Neuronal stem cell (in vitro differentiated cells): ENCODE measurements around the gene CIAO2A.

ENCODE experiments used
- DNase-seq: peaks from one replicate; pipeline ENCODE4 v3.0.0-alpha.2; 2013; ENCODE audit warnings: low spot score
- H2AFZ ChIP-seq: one replicate; pipeline ENCODE4 v1.6.1; 2013; ENCODE audit warnings: mild to moderate bottlenecking, low read length, inconsistent platforms
- H2AK5ac ChIP-seq: 2 replicates; pipeline ENCODE4 v1.6.1; 2013; ENCODE audit warnings: low read depth, mild to moderate bottlenecking, inconsistent platforms, low read length, moderate library complexity, mixed read lengths
- H2BK120ac ChIP-seq: 2 replicates; pipeline ENCODE4 v1.6.1; 2013; ENCODE audit warnings: low read depth, mild to moderate bottlenecking, inconsistent platforms, low read length, moderate library complexity, mixed read lengths
- H2BK12ac ChIP-seq: one replicate; pipeline ENCODE4 v1.6.1; 2013; ENCODE audit warnings: low read length, inconsistent platforms
- H2BK15ac ChIP-seq: 2 replicates; pipeline ENCODE4 v1.6.1; 2013; ENCODE audit warnings: mild to moderate bottlenecking, low read length, inconsistent platforms, mixed read lengths
- H2BK5ac ChIP-seq: one replicate; pipeline ENCODE4 v1.6.1; 2013; ENCODE audit warnings: inconsistent platforms, mild to moderate bottlenecking, low read length, moderate library complexity
- H3K14ac ChIP-seq: one replicate; pipeline ENCODE4 v1.6.1; 2013; ENCODE audit warnings: low read length, inconsistent platforms
- H3K18ac ChIP-seq: 2 replicates; pipeline ENCODE4 v1.6.1; 2013; ENCODE audit warnings: low read length, inconsistent platforms
- H3K23ac ChIP-seq: 2 replicates; pipeline ENCODE4 v1.6.1; 2013; ENCODE audit warnings: low read depth, mild to moderate bottlenecking, mixed read lengths, low read length, inconsistent platforms; ENCODE audit not compliant: poor library complexity
- H3K27ac ChIP-seq: replicated peaks from 3 replicates; pipeline ENCODE4 v1.5.1; 2013; ENCODE audit warnings: low read length, inconsistent platforms
- H3K27me3 ChIP-seq, 3 experiments: 2 replicates each; pipeline ENCODE4 v1.6.1; 2013; ENCODE audit warnings: low read length in 3 of 3, mild to moderate bottlenecking in 2 of 3, inconsistent platforms in 1 of 3, low read depth in 1 of 3, mixed read lengths in 1 of 3, moderate library complexity in 1 of 3; ENCODE audit not compliant: control insufficient read depth in 3 of 3, insufficient read depth in 3 of 3
- H3K36me3 ChIP-seq, 2 donors: replicated peaks in 1 of 2; 2 replicates each; pipeline ENCODE4 v1.6.1; 2013; ENCODE audit warnings: low read length in 2 of 2; ENCODE audit not compliant: control insufficient read depth in 2 of 2, insufficient read depth in 2 of 2
- H3K4ac ChIP-seq: 2 replicates; pipeline ENCODE4 v1.6.1; 2013; ENCODE audit warnings: inconsistent platforms, mild to moderate bottlenecking, low read length, moderate library complexity
- H3K4me1 ChIP-seq, 2 donors: 1 replicate in 1 of 2; 2 replicates in 1 of 2; pipeline ENCODE4 v1.6.1; 2013; ENCODE audit warnings: low read length in 2 of 2, low read depth in 1 of 2; ENCODE audit not compliant: control insufficient read depth in 2 of 2, insufficient read depth in 1 of 2
- H3K4me2 ChIP-seq: one replicate; pipeline ENCODE4 v1.6.1; 2013; ENCODE audit warnings: mild to moderate bottlenecking, low read length, inconsistent platforms; ENCODE audit not compliant: insufficient read depth, poor library complexity, severe bottlenecking
- H3K4me3 ChIP-seq, 2 donors: 2 replicates each; pipeline ENCODE4 v1.5.1; 2013; ENCODE audit warnings: low read length in 2 of 2, mild to moderate bottlenecking in 2 of 2, inconsistent platforms in 1 of 2, moderate library complexity in 1 of 2
- H3K79me1 ChIP-seq: one replicate; pipeline ENCODE4 v1.6.1; 2013; ENCODE audit warnings: low read depth, mild to moderate bottlenecking, inconsistent platforms, low read length, moderate library complexity
- H3K9ac ChIP-seq: one replicate; pipeline ENCODE4 v1.6.1; 2013; ENCODE audit warnings: mild to moderate bottlenecking, low read depth, low read length, inconsistent platforms; ENCODE audit not compliant: poor library complexity
- H3K9me3 ChIP-seq, 2 donors: replicated peaks in 1 of 2; 2 replicates each; pipeline versions ENCODE3 to v1.6.1; 2013; ENCODE audit warnings: low read length in 2 of 2, mild to moderate bottlenecking in 2 of 2, inconsistent platforms in 1 of 2, low read depth in 1 of 2, mixed read lengths in 1 of 2, moderate library complexity in 1 of 2; ENCODE audit not compliant: control insufficient read depth in 2 of 2, insufficient read depth in 1 of 2
- H4K8ac ChIP-seq: one replicate; pipeline ENCODE4 v1.6.1; 2013; ENCODE audit warnings: low read depth, mild to moderate bottlenecking, inconsistent platforms, low read length, moderate library complexity
- H4K91ac ChIP-seq: one replicate; pipeline ENCODE4 v1.6.1; 2013; ENCODE audit warnings: low read length, low read depth, mild to moderate bottlenecking, inconsistent platforms; ENCODE audit not compliant: poor library complexity
- WGBS, 2 donors: extraction: QIAGEN DNeasy Blood & Tissue Kit; methylation state at CpG; one replicate each; pipeline ENCODE4 v1.1.7; 2013; ENCODE audit warnings: missing lambda C conversion rate in 2 of 2, mixed read lengths in 1 of 2; ENCODE audit not compliant: insufficient read length in 2 of 2, insufficient replicate concordance in 1 of 2; ENCODE audit errors: extremely low coverage in 2 of 2; 5-methylcytosine and 5-hydroxymethylcytosine counted together

The CIAO2A gene

GRCh38 chr15:64026591-64026990 is 67.0 kb downstream of the CIAO2A start:
- no peak overlapping the region for H3K23ac ChIP-seq
- no peaks in the 10 kb centered on the region for H3K79me1 ChIP-seq
- no peak overlapping the region for H3K18ac ChIP-seq
- no peak overlapping the region for H3K4ac ChIP-seq
- no peak overlapping the region for H3K27ac ChIP-seq
- H4K8ac ChIP-seq = no peak overlapping the region
- no peak overlapping the region for H2BK120ac ChIP-seq
- no peaks in the 10 kb centered on the region for H3K9me3 ChIP-seq
- H3K4me3 ChIP-seq = no peak overlapping the region
- H3K14ac ChIP-seq = no peak overlapping the region
- no CpG with 5 or more reads among the region's 4 CpGs for WGBS, 2 donors
- H3K36me3 ChIP-seq = no peaks in the 10 kb centered on the region
- peaks cover 7 to 9% of the 10 kb centered on the region in 2 donors for H3K4me1 ChIP-seq
- no peak overlapping the region for H2BK5ac ChIP-seq
- no peak overlapping the region for H2AFZ ChIP-seq
- no peak overlapping the region for H3K9ac ChIP-seq
- no peak overlapping the region for H4K91ac ChIP-seq
- no peak overlapping the region for H3K4me2 ChIP-seq
- no peak overlapping the region for H2AK5ac ChIP-seq
- H2BK12ac ChIP-seq = no peak overlapping the region
- DNase-seq = no peak
- H3K27me3 ChIP-seq = no peaks in the 10 kb centered on the region
- no peak overlapping the region for H2BK15ac ChIP-seq

- Histone ChIP-seq H3K79me1 (no peaks in the 10 kb centered on the region), H3K4ac (no peak overlapping the region), H2AFZ (no peak overlapping the region), H2BK15ac (no peak overlapping the region), H2BK120ac (no peak overlapping the region), H3K4me1 (peaks cover 6 to 9% of the 10 kb centered on the region in 2 donors), H3K9ac (no peak overlapping the region), H2AK5ac (no peak overlapping the region), H3K27me3 (no peaks in the 10 kb centered on the region), H3K9me3 (peaks cover 0 to 8% of the 10 kb centered on the region in 2 donors), H3K27ac (no peak overlapping the region), H3K23ac (no peak overlapping the region), H3K36me3 (no peaks in the 10 kb centered on the region), H3K4me3 (no peak overlapping the region), H2BK12ac (no peak overlapping the region), H4K8ac (no peak overlapping the region), H3K4me2 (no peak overlapping the region), H4K91ac (no peak overlapping the region), H2BK5ac (no peak overlapping the region), H3K18ac (no peak overlapping the region), H3K14ac (no peak overlapping the region)
- WGBS, 2 donors = no CpG with 5 or more reads among the region's 5 CpGs
- DNase-seq = no peak
Measured at GRCh38 chr15:64024172-64025050, 69.2 kb downstream of the CIAO2A start.

GRCh38 chr15:64023220-64023619 is 70.4 kb downstream of the CIAO2A start:
- H4K91ac ChIP-seq = no peak overlapping the region
- H3K4me2 ChIP-seq = no peak overlapping the region
- no peak overlapping the region for H2BK15ac ChIP-seq
- no peak for DNase-seq
- H3K4ac ChIP-seq = no peak overlapping the region
- H3K79me1 ChIP-seq = no peaks in the 10 kb centered on the region
- H2BK12ac ChIP-seq = no peak overlapping the region
- H3K14ac ChIP-seq = no peak overlapping the region
- no peak overlapping the region for H3K9ac ChIP-seq
- H2BK5ac ChIP-seq = no peak overlapping the region
- H3K36me3 ChIP-seq = no peaks in the 10 kb centered on the region
- H2AFZ ChIP-seq = no peak overlapping the region
- H2BK120ac ChIP-seq = no peak overlapping the region
- no peak overlapping the region for H3K4me3 ChIP-seq
- peaks cover 0 to 8% of the 10 kb centered on the region in 2 donors for H3K9me3 ChIP-seq
- H3K4me1 ChIP-seq = peaks cover 0 to 4% of the 10 kb centered on the region in 2 donors
- no peak overlapping the region for H3K27ac ChIP-seq
- H2AK5ac ChIP-seq = no peak overlapping the region
- H3K23ac ChIP-seq = no peak overlapping the region
- WGBS, 2 donors = no CpG with 5 or more reads among the region's 1 CpG
- no peaks in the 10 kb centered on the region for H3K27me3 ChIP-seq
- no peak overlapping the region for H4K8ac ChIP-seq
- no peak overlapping the region for H3K18ac ChIP-seq

GRCh38 chr15:64022571-64022970 is 71.1 kb downstream of the CIAO2A start:
- H2BK12ac ChIP-seq = no peak overlapping the region
- H3K4me1 ChIP-seq = peaks cover 0 to 4% of the 10 kb centered on the region in 2 donors
- H2BK5ac ChIP-seq = no peak overlapping the region
- H3K4ac ChIP-seq = no peak overlapping the region
- H4K8ac ChIP-seq = no peak overlapping the region
- no peak overlapping the region for H4K91ac ChIP-seq
- H2AK5ac ChIP-seq = no peak overlapping the region
- no peak overlapping the region for H3K23ac ChIP-seq
- H3K27ac ChIP-seq = no peak overlapping the region
- H3K14ac ChIP-seq = no peak overlapping the region
- H3K9ac ChIP-seq = no peak overlapping the region
- H3K27me3 ChIP-seq = no peaks in the 10 kb centered on the region
- no peaks in the 10 kb centered on the region for H3K36me3 ChIP-seq
- no peak for DNase-seq
- H3K9me3 ChIP-seq = peaks cover 0 to 8% of the 10 kb centered on the region in 2 donors
- no peak overlapping the region for H3K18ac ChIP-seq
- H3K4me2 ChIP-seq = no peak overlapping the region
- H3K4me3 ChIP-seq = no peak overlapping the region
- no CpG with 5 or more reads among the region's 6 CpGs for WGBS, 2 donors
- H2BK15ac ChIP-seq = no peak overlapping the region
- H3K79me1 ChIP-seq = no peaks in the 10 kb centered on the region
- H2BK120ac ChIP-seq = no peak overlapping the region
- H2AFZ ChIP-seq = no peak overlapping the region
